Coronary artery (tissue), 2 donors: Measurements from ENCODE around the gene EEF1AKMT3.

Experiments used
- DNase-seq: peaks from one replicate; pipeline ENCODE4 v3.0.0-alpha.2; 2017; ENCODE audit warnings: low spot score
- H3K27ac ChIP-seq, 2 donors: fragments of 200-600 bp; sonication (generic); one replicate each; pipeline ENCODE4 v1.5.1; 2016 to 2019
- H3K4me3 ChIP-seq: fragments of 200-600 bp; sonication (generic); 2 replicates; pipeline ENCODE4 v1.5.1; 2016; ENCODE audit warnings: mild to moderate bottlenecking, moderate library complexity
- CTCF ChIP-seq: fragments of 200-600 bp; sonication (generic); IDR thresholded peaks from one replicate; pipeline ENCODE4 v1.5.1; 2019; ENCODE audit warnings: antibody characterized with exemption

Gene EEF1AKMT3

GRCh38 chr12:57758552-57759359 lies 13.7 kb upstream of the EEF1AKMT3 start:
- DNase-seq = no peak
- no peak for TF ChIP-seq CTCF
- Histone ChIP-seq H3K4me3 (no peak overlapping the region), H3K27ac (no peak overlapping the region)

- no peak overlapping the region for H3K27ac ChIP-seq
- no peak for TF ChIP-seq CTCF
- no peak overlapping the region for H3K4me3 ChIP-seq
- no peak for DNase-seq
Observed at GRCh38 chr12:57759360-57759980, 12.9 kb upstream of the EEF1AKMT3 start.

GRCh38 chr12:57760347-57760982 lies 11.9 kb upstream of the EEF1AKMT3 start:
- TF ChIP-seq CTCF = no peak
- Histone ChIP-seq H3K27ac (no peak overlapping the region), H3K4me3 (no peak overlapping the region)
- no peak for DNase-seq

- no peak for DNase-seq
- TF ChIP-seq CTCF = no peak
Observed at GRCh38 chr12:57761391-57761998, 10.9 kb upstream of the EEF1AKMT3 start.

GRCh38 chr12:57762463-57762862 lies 10.0 kb upstream of the EEF1AKMT3 start:
- no peak for TF ChIP-seq CTCF
- DNase-seq = no peak
- Histone ChIP-seq H3K27ac (no peak overlapping the region), H3K4me3 (no peak overlapping the region)

More at GRCh38 chr12:57761391-57761998, 10.9 kb upstream of the EEF1AKMT3 start:
- Histone ChIP-seq H3K27ac (no peak overlapping the region), H3K4me3 (no peak overlapping the region)

GRCh38 chr12:57763881-57764661 lies 8.3 kb upstream of the EEF1AKMT3 start:
- H3K4me3 ChIP-seq = no peak overlapping the region
- no peak for DNase-seq
- H3K27ac ChIP-seq = no peak overlapping the region
- TF ChIP-seq CTCF = no peak
